GM18868 (cell line): ENCODE results near the gene FIBCD1.
"Not testable (repeated sequence)": the region's sequence is repeated elsewhere in the genome, so short reads cannot be mapped to it uniquely, and the experiment has no call there.

Source experiments
- ATAC-seq: cut with Tn5 transposase; IDR thresholded peaks from one replicate; pipeline ENCODE4 v1.9.1; 2021; ENCODE audit warnings: mild to moderate bottlenecking, moderate library complexity; ENCODE audit not compliant: unreplicated experiment

FIBCD1 gene

DNA sequence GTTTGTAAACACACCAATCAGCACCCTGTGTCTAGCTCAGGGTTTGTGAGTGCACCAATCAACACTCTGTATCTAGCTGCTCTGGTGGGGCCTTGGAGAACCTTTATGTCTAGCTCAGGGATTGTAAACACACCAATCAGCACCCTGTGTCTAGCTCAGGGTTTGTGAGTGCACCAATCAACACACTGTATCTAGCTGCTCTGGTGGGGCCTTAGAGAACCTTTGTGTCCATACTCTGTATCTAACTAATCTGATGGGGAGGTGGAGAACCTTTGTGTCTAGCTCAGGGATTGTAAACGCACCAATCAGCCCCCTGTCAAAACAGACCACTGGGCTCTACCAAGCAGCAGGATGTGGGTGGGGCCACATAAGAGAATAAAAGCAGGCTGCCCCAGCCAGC is 28.4 kb downstream of the FIBCD1 start:
- ATAC-seq: not testable (repeated sequence)

DNA sequence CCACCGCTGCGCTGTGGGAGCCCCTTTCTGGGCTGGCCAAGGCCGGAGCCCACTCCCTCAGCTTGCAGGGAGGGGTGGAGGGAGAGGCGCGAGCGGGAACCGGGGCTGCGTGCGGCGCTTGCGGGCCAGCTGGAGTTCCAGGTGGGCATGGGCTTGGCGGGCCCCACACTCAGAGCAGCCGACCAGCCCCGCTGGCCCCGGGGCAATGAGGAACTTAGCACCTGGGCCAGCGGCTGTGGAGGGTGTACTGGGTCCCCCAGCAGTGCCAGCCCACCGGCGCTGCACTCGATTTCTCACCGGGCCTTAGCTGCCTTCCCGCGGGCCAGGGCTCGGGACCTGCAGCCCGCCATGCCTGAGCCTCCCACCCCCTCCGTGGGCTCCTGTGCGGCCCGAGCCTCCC is 29.0 kb downstream of the FIBCD1 start:
- ATAC-seq: not testable (repeated sequence)

DNA sequence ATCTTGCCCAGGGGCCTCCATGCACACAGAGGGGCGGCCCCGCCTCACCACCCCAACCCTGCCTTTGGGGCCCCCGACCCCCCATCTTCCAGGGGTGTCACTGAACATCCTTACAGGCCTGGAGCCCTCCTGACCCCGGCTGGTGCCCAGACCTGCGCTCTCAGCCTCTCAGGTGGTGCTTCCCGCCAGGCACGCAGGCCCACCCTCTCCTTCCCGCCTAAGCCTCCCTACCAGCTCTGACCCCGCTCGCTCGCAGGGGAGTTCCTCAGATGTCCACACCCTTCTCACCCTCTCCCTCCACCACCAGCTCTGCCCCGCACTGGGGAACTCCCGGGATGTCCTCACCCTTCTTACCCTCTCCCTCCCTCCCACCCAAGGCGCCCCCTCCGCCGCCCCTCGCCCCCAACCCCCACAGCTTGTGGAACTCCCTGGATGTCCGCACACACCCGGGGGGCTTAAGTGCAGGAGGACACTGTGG is 30.1 kb downstream of the FIBCD1 start:
- no peak for ATAC-seq

DNA sequence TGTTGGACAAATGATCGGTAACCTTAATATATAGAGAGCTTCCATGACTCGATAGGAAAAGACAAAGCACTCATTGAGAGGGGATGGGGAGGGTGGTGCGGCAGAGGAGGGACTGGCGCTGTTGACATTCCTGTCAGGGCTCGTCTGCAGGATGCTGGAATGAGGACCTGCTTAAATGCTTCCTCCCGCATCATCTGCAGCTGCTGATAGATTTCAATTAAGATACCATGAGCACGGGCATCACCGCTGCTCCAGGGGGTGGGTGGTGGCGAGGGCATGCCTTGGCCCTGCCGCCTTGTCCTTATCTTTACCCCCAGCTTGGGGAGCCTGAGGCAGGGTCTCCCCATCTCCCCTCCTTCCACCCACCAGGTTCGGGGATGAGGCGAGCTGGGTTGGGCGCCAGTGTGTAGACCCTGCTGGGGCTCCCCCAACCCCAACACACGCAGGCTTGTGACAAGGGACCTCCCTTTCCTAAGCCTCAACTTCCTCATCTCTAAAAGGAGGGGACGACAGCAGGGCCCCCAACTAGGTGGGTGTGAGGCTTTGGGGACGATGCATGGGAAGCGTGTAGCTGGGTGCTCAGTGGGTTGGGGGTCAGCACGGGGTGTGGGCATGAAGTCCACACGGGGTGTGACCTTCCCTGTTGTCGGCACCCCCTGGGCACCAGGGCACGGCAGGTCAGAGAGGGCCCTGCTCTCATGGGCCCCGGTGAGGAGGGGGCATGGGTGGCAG is 30.7 kb downstream of the FIBCD1 start:
- ATAC-seq: no peak

DNA sequence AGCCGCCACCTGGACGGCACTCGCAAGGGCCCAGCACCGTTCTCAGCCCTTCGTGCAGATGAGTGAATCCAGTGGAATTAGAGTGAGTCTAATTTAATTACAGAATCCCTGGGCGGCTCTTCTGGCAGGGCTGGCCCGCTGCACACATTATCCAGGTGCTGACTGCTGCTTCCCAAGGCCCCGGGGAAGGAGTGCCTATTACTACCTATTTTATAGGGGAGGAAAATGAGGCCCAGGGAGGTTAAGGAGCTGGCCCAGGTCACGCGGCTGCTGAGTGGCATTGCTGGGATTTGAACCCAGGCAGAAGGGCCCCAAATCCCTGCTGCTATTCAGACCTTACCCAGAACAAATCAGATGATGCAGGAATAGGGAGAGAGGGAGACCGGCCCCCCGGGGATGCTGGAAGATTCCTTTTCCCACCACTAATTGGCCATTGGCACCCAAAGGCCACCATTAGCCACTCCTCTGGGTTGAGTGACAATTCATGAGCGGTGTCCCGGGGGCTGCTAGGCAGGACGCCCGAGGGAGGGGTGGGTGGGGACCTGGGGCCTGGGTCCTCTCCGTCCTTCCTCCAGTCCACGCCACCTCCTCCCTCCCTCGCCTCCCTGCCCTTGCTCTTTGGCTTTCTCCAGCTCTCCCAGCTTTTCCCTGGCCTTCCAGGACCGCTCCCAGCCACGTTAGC is 32.2 kb downstream of the FIBCD1 start:
- ATAC-seq: no peak

DNA sequence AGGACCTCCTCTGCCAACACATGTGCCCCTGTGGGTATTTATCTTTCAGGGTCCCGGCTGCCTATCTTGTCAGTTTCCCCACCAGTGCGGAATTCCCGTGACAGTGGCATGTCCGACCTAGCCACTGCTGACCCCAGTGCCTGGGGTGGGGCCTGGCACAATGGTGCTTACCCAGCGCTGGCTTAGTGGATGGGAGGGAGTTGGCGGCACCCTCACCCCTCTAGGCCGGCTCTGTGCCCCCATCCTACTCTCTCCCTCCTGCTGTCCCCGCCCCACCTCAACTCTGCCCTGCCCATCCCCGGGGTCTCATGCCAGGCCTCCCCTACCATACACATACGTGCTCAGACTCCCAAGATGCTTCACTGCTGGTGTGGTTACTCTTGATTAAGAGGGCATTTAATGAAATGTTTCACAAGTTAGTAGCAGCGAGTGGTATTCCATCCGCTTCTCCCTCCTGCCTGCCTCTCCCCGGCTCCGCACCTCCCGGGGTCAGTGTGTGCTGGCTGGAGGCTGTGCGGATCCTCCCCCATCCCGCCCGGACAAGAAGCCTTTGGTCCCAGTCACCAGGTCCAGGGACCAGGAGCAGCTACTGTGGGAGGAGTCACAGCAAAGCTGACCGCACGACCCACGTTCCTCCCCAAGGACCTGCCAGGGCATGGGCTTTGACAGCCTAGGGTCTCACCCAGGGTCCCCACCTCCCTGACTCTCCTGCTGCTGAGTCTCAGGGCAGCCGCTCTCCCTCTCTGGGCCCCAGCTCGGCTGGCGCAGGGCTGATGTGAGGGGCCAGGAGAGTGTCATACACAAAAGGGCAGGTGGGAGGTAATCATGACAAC is 32.9 kb downstream of the FIBCD1 start:
- ATAC-seq: no peak

DNA sequence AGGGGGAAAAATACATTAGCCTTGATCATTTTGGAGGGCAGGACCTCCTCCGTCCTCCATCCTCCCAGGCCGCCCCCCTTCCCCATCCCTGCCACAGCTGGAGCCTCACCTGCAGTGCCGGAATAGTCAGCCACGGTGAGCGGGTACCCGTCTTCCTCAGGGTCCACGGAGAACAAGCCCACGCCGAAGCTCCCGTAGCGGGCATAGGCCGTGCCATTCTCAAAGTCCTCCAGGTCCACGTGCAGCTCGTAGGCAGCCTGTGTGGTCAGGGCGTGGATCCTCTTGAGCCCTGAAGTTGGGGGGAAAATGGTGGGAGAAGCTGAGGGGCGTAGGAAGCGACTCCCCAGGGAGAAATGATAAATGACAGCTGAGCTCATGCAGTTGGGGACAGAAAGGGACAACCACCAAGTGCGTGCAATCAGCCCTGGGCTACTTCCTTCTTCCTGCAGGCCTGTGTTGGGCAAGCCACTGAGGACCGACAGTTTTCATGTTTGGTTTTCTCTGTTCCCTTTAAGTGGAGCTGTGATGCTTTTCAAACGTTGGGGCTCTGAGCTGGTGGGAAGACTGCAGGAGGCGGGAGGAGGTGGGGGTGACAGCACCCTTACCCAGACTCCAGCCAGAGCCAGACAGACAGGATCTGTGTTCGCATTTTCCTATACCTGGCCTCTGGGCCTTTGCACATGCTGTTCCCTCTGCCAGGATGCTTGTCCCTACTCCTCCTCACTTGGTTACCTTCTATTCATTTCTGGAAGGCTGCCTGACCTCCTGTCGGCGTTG is 33.7 kb downstream of the FIBCD1 start:
- ATAC-seq: no peak

DNA sequence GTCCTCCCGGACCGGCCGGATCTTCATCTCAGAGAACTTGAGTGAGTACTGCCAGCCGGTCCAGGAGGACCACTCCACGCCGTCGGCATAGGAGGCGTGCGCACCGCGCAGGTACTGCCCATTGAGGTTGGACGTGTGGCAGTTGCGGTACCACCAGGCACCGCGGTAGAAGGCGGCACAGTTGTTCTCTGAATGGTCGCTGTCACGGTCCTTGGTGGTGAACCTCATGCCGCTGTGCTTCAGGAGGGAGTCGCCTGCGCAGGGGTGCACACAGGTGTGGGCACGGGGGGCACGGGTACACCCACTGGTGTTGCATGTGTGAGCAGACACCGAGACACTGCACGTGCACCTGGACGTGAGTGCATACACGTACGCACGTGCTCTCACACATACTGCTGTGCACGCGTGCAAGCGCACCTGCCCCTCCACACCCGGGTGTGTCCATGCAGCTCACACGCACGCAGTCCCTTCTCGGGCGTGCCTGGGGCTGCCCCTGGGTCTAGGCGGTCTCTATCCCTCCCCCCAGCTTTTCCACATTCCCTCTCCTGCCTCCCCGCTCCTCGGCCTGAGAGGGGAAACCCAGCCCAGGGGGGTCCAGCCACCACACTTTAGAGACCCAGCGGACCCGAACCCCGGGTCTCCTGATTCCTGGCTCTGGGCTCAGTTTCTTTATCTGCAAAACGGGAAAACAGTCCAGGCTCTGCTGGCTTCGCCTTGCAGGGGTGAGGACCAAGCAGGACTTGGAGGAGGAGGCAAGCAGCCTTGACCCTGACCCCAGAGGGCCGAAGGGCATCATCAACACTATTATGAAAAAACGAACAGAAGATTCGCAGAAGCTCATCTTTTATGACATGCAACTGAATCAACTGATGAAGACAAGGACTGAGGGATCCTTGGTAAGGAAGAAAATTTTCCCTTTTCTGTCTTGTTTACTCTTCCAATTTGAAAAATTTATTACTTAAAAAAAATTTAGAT is 34.7 kb downstream of the FIBCD1 start:
- ATAC-seq: no peak

DNA sequence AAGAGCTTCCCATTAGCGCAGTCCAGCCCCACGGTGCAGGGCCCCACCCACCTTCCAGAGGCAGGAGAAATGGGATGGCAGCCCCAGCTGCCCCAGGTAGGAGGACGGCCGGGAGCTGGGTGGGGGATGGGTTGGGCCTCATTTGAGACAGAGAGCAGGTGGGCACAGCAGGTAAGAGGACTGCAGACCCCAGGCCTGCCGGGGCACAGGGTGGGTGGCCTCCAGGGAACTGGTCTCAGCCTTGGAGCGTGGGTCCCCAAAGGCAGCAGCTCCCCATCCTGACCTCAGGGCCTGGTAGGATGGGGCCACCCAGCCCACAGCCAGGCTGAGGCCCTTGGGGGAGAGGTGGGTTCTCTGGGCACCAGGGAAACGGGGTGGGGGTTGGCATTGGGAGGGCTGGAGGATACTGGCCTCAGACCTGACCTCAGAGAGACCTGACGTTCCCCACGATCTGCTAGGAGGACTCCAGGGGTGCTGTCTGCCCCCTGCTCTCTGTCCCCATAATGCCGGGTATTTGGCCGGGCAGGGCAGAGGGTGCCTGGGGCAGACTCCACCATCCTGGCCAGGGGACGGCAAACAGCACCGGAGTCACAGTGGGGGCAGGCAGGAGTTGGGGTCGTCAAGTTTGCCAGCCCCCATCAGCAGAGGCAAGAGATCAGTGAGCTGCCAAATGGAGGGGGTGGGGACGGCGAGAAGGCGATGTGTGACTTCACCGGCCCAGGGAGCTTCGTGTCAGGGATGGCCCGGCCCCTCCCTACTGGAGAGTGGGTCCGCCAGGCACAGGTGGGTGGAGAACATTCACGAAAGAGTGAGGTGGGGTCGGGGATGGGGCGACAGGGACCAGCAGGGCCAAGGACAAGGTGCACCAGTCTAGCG is 35.6 kb downstream of the FIBCD1 start:
- no peak for ATAC-seq

DNA sequence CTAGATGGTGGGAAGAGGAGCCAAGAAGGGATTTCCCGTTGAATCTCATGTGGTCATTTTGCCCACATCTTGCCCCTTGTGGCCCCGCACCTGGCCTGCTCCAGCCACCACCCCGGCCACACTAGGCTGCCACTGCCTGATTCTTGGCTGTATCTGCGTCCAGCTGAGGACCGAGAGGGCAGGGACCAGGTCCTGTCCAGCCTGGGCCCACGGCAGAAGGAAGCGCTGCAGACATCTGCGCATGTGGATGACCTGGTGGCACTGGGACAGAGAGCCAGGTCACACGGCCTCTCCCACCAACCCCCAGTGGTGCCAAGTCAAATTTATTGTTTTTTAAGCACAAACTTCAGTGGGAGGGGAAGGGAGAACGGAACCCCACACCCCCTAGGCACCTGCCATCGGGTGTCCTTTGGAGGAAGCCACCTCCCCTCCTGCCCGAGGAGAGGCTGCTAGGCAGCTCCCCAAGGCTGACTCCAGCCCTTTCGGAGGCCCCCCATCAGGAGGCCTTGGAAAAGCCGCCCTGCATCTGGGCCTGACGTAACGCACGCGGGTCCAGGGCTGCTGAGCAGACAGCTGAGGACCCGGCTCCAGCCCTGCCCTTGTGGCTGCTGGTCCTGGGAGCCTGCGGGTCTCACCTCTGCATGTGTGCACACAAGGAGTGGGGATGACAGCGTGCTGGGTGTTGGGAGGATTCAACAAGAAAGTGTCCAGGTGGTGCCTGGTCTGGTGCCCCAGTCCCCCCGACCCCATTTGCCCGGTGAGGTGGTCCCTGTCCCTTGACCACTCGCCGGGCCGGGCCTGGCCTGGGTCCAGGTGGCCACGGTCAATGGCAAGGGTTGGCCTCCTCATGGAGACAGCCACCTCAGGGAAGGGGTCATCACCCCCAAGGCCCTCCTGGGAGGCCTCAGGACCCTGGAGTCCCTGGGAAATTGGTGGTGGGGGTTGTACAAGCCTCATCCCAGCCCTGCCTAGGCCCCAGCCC is 36.6 kb downstream of the FIBCD1 start:
- ATAC-seq: no peak

DNA sequence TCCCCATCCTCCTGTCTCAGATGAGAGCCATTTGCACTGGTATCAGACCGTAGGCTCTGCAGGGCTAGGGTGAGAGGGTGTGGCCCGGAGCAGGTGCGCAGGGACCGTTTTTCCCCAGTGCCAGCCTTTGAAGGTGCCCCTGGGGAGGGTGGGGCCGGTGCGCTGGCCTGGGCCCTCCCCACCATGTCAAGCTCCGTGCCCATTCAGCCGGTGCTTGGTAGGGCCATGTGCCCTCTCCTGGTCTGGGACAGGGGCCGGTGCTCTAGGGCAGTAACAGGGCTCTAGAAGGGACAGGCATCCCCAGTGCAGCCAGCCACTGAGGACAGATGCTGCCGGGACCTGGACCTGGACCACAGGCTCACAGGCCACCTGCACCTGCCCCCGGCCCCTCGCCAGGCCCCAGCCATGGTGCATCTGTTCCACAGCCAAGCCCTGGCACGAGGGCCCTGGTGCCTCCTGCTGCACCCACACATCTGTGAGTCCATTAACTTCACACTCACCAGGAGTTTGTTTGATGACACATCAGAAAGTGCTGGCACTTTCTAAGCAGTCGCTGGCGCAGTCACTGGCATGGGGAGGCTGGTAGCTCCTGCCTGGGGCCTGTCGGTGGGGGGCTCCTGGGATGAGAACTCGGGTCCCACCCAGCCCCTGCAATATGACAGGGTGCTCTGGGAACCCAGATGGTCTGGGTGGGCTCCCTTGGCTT is 37.4 kb downstream of the FIBCD1 start:
- ATAC-seq: no peak

DNA sequence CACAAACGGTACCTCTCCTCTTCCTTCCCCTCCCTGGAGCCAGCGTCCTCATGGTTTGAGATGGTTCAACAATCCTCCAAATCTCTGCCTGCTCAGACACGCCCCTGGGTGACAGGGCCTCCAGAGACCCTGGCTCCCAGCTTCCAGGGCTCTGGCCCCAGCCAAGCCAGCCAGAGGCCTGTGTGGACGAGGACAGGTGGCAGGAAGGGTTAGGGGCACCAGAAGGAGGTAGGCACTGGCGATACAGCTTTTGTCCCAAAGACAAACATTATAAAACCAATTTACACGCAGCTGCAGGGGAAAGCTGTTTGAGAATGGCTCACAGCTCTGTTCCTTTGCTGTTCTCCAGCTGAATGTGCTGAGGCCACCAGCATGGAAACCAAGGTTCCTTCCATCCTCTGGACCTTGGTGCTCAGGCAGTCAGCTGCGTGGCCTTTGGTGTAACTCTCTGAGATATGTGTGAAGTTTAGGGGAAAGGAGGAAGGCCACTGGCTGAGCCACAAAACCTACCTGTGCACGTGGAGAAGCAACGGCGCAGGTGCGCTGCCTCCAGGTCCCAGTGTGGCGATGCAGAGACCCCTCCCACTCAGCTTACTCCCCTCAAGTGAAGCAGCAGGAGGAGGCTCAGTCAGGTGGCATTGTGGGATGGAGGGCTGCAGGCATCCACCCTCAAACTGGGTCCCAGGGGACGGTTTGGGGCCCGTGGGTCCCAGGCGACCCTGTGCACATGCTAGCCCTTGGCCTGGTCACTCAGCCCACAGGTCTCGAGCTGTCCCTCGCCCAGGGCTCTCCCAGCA is 38.1 kb downstream of the FIBCD1 start:
- no peak for ATAC-seq

DNA sequence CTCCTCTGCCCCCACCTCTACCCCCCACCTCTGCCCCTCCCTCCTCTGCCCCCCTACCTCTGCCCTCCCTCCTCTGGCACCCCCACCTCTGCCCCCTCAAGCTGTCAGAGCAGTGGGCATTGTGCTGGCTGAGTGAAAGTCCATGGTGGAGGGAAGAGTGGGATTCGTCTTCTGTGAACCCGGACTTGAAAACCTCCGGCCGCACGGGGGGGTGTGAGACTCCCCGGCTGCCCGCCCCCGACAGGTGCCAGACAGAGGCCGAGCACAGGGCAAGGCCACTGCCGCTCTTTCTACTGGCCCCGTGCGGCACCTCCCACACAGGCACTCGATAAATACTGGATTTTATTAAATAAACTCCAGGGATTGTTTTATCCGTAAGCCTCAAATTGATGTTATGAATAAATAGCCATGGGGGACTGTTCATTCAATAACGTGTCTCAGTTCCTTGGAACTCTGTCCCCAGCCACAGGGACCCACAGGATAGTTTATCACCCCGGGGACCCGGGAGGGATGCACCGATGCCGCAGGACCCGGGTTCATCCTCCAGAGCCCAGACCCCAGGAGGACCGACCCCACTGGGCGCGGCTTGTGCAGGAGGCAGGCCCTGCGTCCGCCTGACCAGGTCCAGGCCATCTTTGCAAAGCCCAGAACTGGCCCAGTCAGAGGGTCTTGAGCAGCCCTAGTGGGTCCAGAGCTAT is 39.8 kb downstream of the FIBCD1 start:
- ATAC-seq: no peak

DNA sequence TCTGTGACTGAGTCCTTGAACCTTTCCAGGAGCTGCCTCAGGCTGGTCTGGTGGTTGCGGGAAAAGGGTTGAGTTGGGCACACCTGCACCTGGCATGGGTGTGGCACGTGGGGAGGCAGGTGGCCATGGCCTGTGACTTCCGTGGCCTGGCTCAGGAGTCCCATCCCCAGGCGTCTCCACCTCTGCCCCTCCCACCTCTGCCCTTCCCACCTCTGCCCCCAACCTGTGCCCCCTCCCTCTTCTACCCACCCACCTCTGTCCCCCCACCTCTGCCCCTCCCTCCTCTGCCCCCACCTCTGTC is 40.5 kb downstream of the FIBCD1 start:
- ATAC-seq: no peak

DNA sequence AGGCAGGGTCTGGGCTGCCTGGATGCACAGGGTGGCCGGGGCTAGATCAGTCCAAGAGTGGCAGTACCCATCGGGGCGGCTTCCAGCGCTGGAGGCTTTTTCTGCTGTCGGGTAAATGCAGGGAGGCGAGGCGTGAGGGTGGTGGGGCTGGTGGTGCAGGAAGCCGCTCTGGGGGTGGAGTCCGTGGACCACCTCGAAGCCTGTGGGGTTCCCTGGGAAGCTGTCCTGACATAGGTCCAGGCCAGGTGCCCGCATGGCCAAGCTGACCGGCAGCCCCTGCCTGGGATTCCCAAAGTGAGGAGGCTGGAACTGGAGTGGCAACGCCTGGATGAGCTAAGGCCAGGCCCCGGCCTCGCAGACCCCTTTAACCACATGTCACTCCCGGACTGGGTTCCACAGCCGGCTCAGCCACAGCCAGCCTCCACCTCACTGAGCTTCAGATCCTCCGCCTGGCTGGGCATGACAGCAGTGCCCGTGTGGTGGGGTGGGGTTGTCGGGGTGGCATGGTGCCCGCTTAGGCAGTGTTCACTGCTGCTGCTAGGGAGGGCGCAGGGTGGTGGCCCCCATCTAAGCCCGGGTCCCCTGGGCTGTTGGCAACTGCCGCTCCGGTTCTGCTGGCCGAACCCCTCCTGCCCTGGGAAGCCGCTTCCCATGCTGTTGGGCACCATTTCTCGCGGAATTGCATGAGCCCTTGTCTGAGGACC is 41.0 kb downstream of the FIBCD1 start:
- ATAC-seq: no peak
